Stimulated activated CD4-positive, alpha-beta T cell treated with anti-CD3 and anti-CD28 coated beads, Interleukin-1b, Interleukin-23, amount 100 ng/mL, for 48 hours (primary cell): ENCODE results near the gene SETDB1.
A peak's percentile ranks its signal among the peaks of the same experiment; 100 is the strongest.

ENCODE experiments used
- DNase-seq: peaks from one replicate; pipeline ENCODE4 v3.0.0-alpha.2; 2020

Gene SETDB1

GRCh38 chr1:151006327-151007052 lies 80.3 kb downstream of the SETDB1 start, which contains the start of gene MINDY1:
Gene MINDY1 (minus strand): TSS chr1:151006902. CDS start chr1:151002617, 4,285 bp downstream.
- DNase-seq = peak; percentile 46

GRCh38 chr1:151007853-151008243 lies 81.7 kb downstream of the SETDB1 start:
- no peak for DNase-seq

GRCh38 chr1:151008244-151009205 lies 82.4 kb downstream of the SETDB1 start, which contains the start of gene PRUNE1:
Gene PRUNE1 (plus strand): TSS chr1:151008449. CDS start chr1:151008633, 184 bp downstream.
- peak; percentile 97 for DNase-seq

- DNase-seq = no peak
Measured at GRCh38 chr1:151009206-151009587, 83.0 kb downstream of the SETDB1 start.

GRCh38 chr1:151009674-151010345 lies 83.6 kb downstream of the SETDB1 start:
- no peak for DNase-seq

GRCh38 chr1:151010346-151010726 lies 84.2 kb downstream of the SETDB1 start:
- no peak for DNase-seq

- no peak for DNase-seq
Measured at GRCh38 chr1:151011154-151011850, 85.1 kb downstream of the SETDB1 start.

- no peak for DNase-seq
Measured at GRCh38 chr1:151012684-151013471, 86.7 kb downstream of the SETDB1 start.

- no peak for DNase-seq
Measured at GRCh38 chr1:151013518-151013917, 87.4 kb downstream of the SETDB1 start.
